GM21360 (cell line): ENCODE data around the gene OPRD1.

Source experiments
- ATAC-seq: cut with Tn5 transposase; IDR thresholded peaks from one replicate; pipeline ENCODE4 v1.9.1; 2021; ENCODE audit warnings: mild to moderate bottlenecking, moderate library complexity; ENCODE audit not compliant: unreplicated experiment

Gene OPRD1

GRCh38 chr1:28882009-28882628 is 70.1 kb downstream of the OPRD1 start:
- ATAC-seq: no peak

GRCh38 chr1:28883242-28883616 is 71.3 kb downstream of the OPRD1 start:
- ATAC-seq: no peak

- ATAC-seq: no peak
Observed at GRCh38 chr1:28885472-28885877, 73.5 kb downstream of the OPRD1 start.

GRCh38 chr1:28885977-28886730 is 74.2 kb downstream of the OPRD1 start:
- ATAC-seq: no peak

GRCh38 chr1:28886731-28887418 is 74.9 kb downstream of the OPRD1 start:
- ATAC-seq: no peak

GRCh38 chr1:28887419-28887834 is 75.5 kb downstream of the OPRD1 start:
- ATAC-seq: no peak

GRCh38 chr1:28887835-28888682 is 76.1 kb downstream of the OPRD1 start:
- no peak for ATAC-seq

GRCh38 chr1:28888915-28889314 is 76.9 kb downstream of the OPRD1 start:
- no peak for ATAC-seq

GRCh38 chr1:28889357-28889756 is 77.4 kb downstream of the OPRD1 start:
- no peak for ATAC-seq

GRCh38 chr1:28890435-28890834 is 78.5 kb downstream of the OPRD1 start:
- no peak for ATAC-seq

GRCh38 chr1:28890836-28891235 is 78.9 kb downstream of the OPRD1 start:
- ATAC-seq: no peak

- no peak for ATAC-seq
Observed at GRCh38 chr1:28891256-28891655, 79.3 kb downstream of the OPRD1 start.

- no peak for ATAC-seq
Observed at GRCh38 chr1:28893403-28894102, 81.6 kb downstream of the OPRD1 start.

- no peak for ATAC-seq
Observed at GRCh38 chr1:28894785-28895184, 82.8 kb downstream of the OPRD1 start.

GRCh38 chr1:28895896-28896608 is 84.1 kb downstream of the OPRD1 start:
- ATAC-seq: no peak

GRCh38 chr1:28896609-28896986 is 84.6 kb downstream of the OPRD1 start:
- no peak for ATAC-seq

GRCh38 chr1:28897789-28898188 is 85.8 kb downstream of the OPRD1 start:
- no peak for ATAC-seq

GRCh38 chr1:28898405-28898881 is 86.5 kb downstream of the OPRD1 start:
- ATAC-seq: no peak

GRCh38 chr1:28899267-28899666 is 87.3 kb downstream of the OPRD1 start:
- ATAC-seq: no peak

- ATAC-seq: no peak
Observed at GRCh38 chr1:28900562-28900961, 88.6 kb downstream of the OPRD1 start.
